Measurements from ENCODE around the gene CDK10. TPM values are rescaled to one million over a fixed set of nuclear protein-coding genes. Genes with fewer than 3 reads are reported as not detected.
"Not testable (repeated sequence)": the region's sequence is repeated elsewhere in the genome, so short reads cannot be mapped to it uniquely, and the experiment has no call there.

CDK10 gene
- total and polyA plus RNA-seq, 4 donors: 52.0 to 92.7 (median 70.0) TPM

DNA sequence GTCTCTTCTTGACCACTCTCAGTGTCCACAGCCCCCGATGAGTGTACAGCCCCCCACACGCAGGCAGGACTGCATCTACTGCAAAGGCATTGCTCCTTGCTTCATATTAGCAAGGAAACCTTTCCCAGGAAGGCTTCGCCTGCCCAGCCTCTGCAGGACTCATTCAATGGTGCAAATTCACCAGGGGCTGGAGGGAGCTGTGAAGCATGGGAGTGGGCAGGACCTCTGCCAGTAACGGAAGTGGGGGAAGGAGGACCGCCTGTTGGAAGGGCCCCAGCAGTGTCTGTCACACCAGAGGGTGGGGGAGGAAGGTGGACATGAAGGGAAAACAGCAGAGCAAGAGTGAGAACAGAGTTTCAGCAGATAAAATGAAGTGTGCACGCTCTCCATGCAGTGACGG, 26.3 kb upstream of the CDK10 start:
- Histone ChIP-seq H3K4me1 (ENCODE audit: control insufficient read depth in 5 of 5, insufficient read depth in 5 of 5, low read length in 5 of 5) (peaks cover 5 to 20% (median 8%) of the 10 kb centered on the region in 5 donors), H3K27ac (ENCODE audit: low read depth in 1 of 2, low read length in 1 of 2) (no peak overlapping the region), H3K9ac (ENCODE audit: insufficient read depth in 1 of 2, low read length in 2 of 2) (no peak overlapping the region), H3K36me3 (ENCODE audit: control insufficient read depth in 4 of 4, insufficient read depth in 4 of 4, low read length in 4 of 4) (peaks cover 3 to 18% (median 5%) of the 10 kb centered on the region in 4 donors), H3K4me3 (no peak overlapping the region), H3K27me3 (ENCODE audit: control insufficient read depth in 3 of 3, insufficient read depth in 3 of 3, low read length in 2 of 3) (no peaks in the 10 kb centered on the region), H3K9me3 (ENCODE audit: control insufficient read depth in 4 of 4, insufficient read depth in 3 of 4, low read length in 3 of 4) (no peaks in the 10 kb centered on the region)
- TF ChIP-seq, protein P1, sequence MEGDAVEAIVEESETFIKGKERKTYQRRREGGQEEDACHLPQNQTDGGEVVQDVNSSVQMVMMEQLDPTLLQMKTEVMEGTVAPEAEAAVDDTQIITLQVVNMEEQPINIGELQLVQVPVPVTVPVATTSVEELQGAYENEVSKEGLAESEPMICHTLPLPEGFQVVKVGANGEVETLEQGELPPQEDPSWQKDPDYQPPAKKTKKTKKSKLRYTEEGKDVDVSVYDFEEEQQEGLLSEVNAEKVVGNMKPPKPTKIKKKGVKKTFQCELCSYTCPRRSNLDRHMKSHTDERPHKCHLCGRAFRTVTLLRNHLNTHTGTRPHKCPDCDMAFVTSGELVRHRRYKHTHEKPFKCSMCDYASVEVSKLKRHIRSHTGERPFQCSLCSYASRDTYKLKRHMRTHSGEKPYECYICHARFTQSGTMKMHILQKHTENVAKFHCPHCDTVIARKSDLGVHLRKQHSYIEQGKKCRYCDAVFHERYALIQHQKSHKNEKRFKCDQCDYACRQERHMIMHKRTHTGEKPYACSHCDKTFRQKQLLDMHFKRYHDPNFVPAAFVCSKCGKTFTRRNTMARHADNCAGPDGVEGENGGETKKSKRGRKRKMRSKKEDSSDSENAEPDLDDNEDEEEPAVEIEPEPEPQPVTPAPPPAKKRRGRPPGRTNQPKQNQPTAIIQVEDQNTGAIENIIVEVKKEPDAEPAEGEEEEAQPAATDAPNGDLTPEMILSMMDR (IDR thresholded peaks at IDR 0.05; ENCODE audit: control extremely low read depth, extremely low read depth): no peak
- ATAC-seq (ENCODE audit: insufficient read depth, low FRiP score) (no peak), DNase-seq (no peak)
- WGBS, 2 donors: 74 to 93% methylated on average over 7 of the region's 7 CpGs

GRCh38 chr16:89661215-89661614, 25.3 kb upstream of the CDK10 start:
- Histone ChIP-seq H3K9me3 (ENCODE audit: control insufficient read depth in 4 of 4, insufficient read depth in 3 of 4, low read length in 3 of 4) (no peaks in the 10 kb centered on the region), H3K27ac (ENCODE audit: low read depth in 1 of 2, low read length in 1 of 2) (no peak overlapping the region), H3K36me3 (ENCODE audit: control insufficient read depth in 4 of 4, insufficient read depth in 4 of 4, low read length in 4 of 4) (peaks cover 3 to 18% (median 5%) of the 10 kb centered on the region in 4 donors), H3K4me3 (no peak overlapping the region), H3K27me3 (ENCODE audit: control insufficient read depth in 3 of 3, insufficient read depth in 3 of 3, low read length in 2 of 3) (no peaks in the 10 kb centered on the region), H3K4me1 (ENCODE audit: control insufficient read depth in 5 of 5, insufficient read depth in 5 of 5, low read length in 5 of 5) (peaks cover 4 to 20% (median 8%) of the 10 kb centered on the region in 5 donors), H3K9ac (ENCODE audit: insufficient read depth in 1 of 2, low read length in 2 of 2) (no peak overlapping the region)
- DNase-seq (no peak), ATAC-seq (ENCODE audit: insufficient read depth, low FRiP score) (no peak)
- WGBS, 2 donors: 92 to 93% methylated on average over 9 of the region's 9 CpGs
- TF ChIP-seq, protein P1 (IDR thresholded peaks at IDR 0.05; ENCODE audit: control extremely low read depth, extremely low read depth): no peak

- H3K4me1 ChIP-seq (ENCODE audit: control insufficient read depth in 5 of 5, insufficient read depth in 5 of 5, low read length in 5 of 5); H3K9me3 ChIP-seq (ENCODE audit: control insufficient read depth in 4 of 4, insufficient read depth in 3 of 4, low read length in 3 of 4); ATAC-seq (ENCODE audit: insufficient read depth, low FRiP score); H3K4me3 ChIP-seq; H3K9ac ChIP-seq (ENCODE audit: insufficient read depth in 1 of 2, low read length in 2 of 2); H3K27ac ChIP-seq (ENCODE audit: low read depth in 1 of 2, low read length in 1 of 2); H3K27me3 ChIP-seq (ENCODE audit: control insufficient read depth in 3 of 3, insufficient read depth in 3 of 3, low read length in 2 of 3): not testable (repeated sequence)
- peaks cover 3 to 18% (median 5%) of the 10 kb centered on the region in 4 donors for H3K36me3 ChIP-seq (ENCODE audit: control insufficient read depth in 4 of 4, insufficient read depth in 4 of 4, low read length in 4 of 4)
- peak in 1 of 3 donors; percentile 6 for DNase-seq
- WGBS, 2 donors: 87 to 88% methylated on average over 10 of the region's 11 CpGs
Measured at GRCh38 chr16:89664238-89664637, 22.3 kb upstream of the CDK10 start.

DNA sequence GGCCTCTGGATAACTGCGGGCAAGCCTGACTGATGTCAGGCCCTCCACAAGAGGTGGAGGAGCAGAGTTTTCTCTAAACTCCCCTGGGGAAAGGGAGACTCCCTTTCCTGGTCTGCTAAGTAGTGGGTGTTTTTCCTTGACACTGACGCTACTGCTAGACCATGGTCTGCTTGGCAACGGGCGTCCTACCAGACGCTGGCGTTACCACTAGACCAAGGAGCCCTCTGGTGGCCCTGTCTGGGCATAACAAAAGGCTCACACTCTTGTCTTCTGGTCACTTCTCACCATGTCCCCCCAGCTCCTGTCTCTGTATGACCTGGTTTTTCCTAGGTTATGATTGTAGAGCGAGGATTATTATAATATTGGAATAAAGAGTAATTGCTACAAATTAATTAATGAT, 19.5 kb upstream of the CDK10 start:
- H3K36me3 ChIP-seq (ENCODE audit: control insufficient read depth in 4 of 4, insufficient read depth in 4 of 4, low read length in 4 of 4); H3K27me3 ChIP-seq (ENCODE audit: control insufficient read depth in 3 of 3, insufficient read depth in 3 of 3, low read length in 2 of 3); ATAC-seq (ENCODE audit: insufficient read depth, low FRiP score); H3K4me3 ChIP-seq; H3K27ac ChIP-seq (ENCODE audit: low read depth in 1 of 2, low read length in 1 of 2); H3K9ac ChIP-seq (ENCODE audit: insufficient read depth in 1 of 2, low read length in 2 of 2); H3K4me1 ChIP-seq (ENCODE audit: control insufficient read depth in 5 of 5, insufficient read depth in 5 of 5, low read length in 5 of 5); H3K9me3 ChIP-seq (ENCODE audit: control insufficient read depth in 4 of 4, insufficient read depth in 3 of 4, low read length in 3 of 4); DNase-seq: not testable (repeated sequence)
- 63 to 91% methylated on average over 6 of the region's 7 CpGs for WGBS, 2 donors
